Stimulated activated CD4-positive, alpha-beta T cell treated with anti-CD3 and anti-CD28 coated beads, Interleukin-1b, Interleukin-23, amount 100 ng/mL, for 4 hours (primary cell): ENCODE data around the gene AKIRIN2.

Experiments used
- DNase-seq, 2 donors: peaks; one replicate each; pipeline ENCODE4 v3.0.0-alpha.2; 2020; ENCODE audit warnings: low read depth in 2 of 2

The AKIRIN2 gene

DNA sequence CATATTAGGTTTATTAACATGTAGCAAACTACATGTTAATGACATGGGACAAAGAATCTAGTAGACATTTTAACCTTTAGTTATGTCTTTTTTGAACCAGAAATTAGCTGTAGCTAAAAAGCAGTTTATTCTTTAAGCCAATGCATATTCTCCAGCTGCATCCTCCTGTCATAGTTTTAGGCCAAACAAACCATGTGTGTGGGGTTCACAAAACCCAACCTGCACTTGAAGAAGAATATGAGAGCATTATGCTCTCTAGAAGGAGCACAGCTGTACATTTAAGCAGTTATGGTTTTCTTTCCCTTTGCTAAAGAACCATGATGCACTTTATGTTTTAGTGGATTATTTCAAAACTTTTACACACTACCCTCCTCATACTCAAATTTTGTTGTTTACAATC lies 46.2 kb downstream of the AKIRIN2 start:
- DNase-seq: no peak

DNA sequence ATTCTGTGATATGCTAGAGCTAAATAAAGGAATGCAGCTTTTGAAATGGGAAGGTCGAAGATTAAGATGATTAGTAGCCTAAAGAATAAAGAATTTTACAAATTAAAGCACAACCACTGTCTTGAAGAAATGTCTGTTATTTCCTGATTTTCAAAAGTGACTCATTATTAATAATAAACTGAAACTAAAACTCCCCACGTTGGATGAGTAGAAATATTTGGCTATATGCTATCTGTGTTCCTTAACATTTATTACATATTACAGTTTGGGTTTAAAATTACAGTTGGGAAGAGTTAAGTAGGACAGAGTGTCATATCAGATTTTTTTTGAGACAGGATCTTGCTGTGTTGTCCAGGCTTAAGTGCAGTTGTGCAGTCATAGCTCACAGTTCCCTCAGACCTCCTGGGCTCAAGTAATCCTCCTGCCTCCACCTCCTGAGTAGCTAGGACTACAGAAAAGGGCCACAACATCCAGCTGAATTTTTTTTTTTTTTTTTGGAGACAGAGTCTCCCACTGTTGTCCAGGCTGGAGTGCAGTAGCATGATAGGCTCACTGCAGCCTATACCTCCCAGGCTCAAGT lies 47.1 kb downstream of the AKIRIN2 start:
- no peak for DNase-seq

DNA sequence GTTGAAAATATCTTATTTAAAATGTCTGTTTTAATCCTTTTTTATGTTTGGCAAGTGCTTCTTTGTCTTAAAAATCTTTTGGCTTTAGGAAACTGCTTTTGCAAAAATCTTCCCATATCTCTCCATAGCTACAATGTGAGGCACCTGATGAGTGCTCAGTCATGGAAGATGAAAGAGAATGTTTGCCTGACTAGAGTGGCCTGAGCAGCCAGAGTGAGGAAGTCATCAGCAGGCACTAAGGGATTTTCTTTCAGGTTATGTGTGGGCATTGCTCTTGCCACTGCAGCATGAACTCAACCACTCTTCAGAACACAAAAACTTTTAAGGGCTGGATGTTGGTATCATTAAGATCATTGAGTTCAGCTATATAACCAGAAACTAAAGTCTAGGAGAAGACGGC lies 47.9 kb downstream of the AKIRIN2 start:
- DNase-seq: no peak

DNA sequence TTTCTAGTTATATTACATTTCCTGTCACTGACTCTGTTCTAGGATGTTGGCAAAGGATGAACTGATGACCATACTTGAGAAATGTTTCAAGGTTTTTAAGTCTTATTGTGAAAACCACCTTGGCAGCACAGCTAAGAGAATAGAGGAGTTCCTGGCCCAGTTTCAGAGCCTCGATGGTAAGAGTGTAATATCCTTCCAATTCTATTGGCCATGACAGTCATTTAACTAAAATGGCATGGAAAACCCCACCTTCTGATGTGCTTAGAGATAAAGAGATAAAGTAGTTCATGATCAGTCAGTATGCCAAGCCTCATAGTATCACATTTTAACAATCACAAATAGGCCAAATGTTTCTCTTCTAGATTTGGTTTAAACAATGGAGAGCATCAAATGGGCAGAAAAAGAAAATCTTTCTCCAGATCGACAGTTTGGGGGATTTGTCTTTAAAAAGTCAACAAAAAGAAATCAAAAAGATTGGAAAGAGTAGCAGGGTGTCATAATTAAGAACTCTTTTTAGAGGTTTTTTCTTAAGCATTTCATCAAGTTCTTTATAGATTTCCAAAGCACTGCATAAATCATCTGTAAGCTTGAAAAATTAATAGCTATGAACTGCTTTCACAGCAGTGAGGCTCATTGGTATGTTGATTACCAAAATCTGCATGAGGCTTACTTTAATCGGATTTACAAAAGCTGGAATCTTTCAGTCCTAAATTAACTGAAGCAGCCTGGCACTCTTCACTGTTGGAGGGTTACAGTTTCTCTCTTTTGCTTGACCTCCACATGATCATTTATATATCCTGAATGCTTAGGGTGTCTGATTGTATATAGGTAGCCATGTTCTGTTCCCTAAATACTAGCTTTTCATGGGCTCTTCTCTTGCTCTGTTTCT lies 48.7 kb downstream of the AKIRIN2 start:
- DNase-seq: no peak

DNA sequence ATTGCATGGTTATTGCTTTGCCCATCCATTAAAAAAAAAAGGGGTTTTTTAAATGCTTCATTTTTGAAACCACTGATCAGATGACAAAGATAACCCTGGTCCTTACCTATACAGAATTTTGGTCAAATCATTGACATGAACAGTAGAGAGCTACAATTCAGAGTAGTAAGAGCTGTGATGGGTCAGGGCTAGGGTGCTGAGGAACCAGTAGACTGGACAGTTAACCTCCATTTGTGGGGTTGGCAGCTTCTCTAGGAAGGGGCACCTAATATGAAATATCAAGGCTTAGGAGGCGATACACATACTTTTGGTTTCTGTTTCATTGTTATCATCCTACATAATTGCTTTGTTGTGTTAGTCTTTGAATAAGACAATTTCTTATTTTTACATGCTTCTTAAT lies 57.0 kb downstream of the AKIRIN2 start:
- DNase-seq: no peak

DNA sequence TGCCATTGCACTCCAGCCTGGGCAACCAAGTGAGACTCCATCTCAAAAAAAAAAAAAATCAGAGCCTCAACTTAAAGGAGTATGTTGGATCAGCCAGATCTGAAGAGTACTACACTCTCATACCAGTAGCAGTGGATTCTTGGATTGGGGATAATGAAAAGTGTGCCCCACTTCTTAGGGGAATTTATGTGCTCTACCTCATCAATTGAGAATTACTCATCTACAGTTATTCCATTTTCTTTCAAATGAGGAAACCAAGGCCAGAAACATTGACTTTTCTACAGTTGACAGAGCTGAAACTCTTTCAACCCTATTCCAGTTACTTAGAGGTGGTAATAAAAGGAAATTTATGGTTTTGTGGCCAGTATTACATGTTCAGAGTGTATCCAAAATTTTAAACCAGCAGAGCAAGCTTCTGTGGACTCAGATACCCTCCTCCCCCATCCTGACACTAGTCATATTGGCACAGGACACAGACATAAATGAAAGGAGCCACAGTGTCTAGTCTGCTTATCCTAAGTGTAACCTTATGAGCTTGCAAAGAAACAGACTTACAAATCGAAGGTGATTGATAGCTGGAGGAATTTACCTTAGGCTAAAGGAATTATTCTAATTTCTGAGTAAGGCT lies 60.9 kb downstream of the AKIRIN2 start:
- DNase-seq: no peak

DNA sequence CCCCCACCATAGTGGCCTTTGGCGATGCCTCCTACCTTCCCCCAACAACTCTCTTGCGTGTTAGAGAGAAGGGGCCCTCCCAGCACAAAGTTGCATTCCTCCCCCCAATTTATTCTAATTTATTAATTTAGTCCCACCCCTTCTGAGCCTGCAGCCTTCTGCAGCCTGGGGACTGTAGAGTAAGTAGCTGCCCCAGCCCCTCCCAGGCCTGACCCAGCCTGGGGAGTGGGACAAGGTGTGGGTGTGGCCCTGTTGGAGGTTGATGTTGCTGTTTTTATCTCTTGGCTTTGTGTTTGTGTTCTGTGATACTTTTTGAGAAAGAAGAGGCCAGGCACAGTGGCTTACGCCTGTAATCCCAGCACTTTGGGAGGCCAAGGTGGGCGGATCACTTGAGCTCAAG lies 62.7 kb downstream of the AKIRIN2 start:
- no peak for DNase-seq

DNA sequence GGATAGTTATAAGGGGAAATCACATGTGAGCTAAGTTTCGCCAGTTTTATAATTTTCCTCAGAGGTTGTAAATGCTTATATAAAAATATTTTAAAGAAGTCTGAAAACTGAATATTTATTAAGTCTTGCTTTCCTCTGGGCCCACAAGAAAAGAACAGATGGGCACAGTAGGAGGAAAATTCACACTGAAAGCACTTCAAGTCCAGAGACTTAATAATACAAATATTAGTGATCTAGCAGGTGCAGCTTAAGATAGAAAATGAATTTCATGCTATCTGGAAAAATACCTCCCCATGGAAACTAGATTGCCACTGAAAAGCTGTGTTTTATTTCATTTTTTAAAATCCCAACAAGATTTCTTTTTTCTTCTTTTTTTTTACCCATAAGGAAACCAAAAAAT lies 64.9 kb downstream of the AKIRIN2 start:
- DNase-seq: no peak

DNA sequence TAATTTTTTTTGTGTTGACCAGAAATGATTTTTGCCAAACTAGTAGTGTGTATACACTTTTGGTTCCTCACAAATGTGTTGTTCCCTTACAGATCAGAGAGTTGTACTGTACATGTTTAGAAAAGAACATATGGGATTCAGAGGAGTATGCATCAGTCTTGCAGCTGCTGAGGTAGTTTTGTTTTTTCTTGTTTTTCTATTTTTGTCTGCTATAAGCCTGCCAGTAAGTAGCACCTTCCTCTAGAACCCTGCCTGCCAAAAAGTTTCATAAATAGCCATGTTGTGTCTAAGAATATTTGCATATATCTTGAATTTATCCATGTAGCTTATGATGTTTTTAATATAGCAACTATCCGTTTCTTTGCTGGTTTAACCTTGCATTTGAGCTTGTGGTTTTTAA lies 65.7 kb downstream of the AKIRIN2 start:
- no peak for DNase-seq

DNA sequence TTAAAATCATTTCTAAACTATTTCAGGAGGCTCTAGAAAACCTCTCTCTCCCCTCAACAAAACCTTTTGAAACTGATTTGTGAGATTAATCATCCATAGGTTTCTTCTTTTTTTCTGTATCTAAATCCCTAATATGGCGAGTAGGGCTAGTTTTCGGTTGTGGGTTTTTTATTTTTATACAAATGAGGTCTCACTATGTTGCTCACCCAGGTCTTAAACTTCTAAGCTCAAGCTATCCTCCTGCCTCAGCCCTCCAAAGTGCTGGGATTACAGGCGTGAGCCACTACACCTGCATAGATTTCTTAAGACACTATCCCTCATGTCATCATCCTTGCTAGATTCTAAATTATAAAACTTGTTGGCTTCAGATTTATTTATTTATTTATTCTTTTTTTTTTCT lies 68.2 kb downstream of the AKIRIN2 start:
- no peak for DNase-seq

DNA sequence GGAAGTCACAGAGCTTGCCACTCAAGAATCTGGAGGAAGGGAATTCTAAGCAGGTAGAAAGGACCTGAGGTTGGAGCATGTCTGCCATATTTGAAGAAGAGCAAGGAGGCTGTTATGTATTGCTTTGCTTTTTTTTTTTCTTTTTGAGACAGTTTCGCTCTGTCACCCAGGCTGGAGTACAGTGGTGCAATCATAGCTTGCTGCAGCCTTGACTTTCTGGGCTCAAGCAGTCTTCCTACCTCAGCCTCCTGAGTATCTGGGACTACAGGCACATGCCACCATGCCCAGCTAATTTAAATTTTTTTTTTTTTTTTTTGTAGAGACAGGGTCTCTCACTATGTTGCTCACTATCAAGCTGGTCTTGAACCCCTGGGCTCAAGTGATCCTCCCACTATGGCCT lies 71.3 kb downstream of the AKIRIN2 start:
- no peak for DNase-seq

DNA sequence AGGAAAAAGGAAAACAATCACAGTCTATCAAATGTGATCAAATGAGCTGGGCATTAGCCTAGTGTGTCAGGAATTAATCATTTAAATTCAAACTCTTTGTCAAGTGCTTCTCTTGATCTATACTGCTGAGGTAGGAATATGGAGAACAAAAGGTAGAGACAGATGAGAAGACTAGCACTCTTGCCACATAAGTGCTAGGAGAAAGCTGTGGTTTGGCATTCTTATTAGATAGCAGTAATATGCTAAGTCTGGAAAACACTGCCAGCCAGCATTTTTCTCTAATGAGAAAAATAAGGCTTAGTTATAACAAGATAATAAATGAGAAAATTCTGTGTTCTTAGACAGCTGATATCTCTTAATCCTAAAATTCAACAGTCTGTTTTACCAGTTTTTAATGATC lies 73.2 kb downstream of the AKIRIN2 start:
- DNase-seq: no peak

DNA sequence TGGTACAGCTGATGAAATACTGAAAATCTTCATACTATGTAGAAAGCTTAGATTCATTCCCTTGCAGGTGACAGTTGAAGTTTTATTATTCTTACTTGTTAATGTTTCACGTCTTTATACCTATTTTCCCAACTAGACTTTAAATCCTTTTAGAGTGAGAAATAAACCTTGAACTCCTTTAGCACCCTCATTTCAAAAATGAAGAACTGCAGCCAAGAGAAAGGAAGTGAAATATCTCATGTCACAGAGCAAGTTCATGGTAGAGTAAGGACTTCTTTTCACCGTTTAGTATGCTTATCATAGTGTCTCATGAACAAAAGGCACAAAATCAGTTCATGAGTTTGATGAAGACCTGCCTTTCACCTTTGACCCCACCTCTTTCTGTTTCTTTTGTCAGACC lies 73.6 kb downstream of the AKIRIN2 start:
- no peak for DNase-seq
